ENCODE measurements around the gene RIPOR2.
A peak's percentile ranks its signal among the peaks of the same experiment; 100 is the strongest.

RIPOR2 gene, protein sequence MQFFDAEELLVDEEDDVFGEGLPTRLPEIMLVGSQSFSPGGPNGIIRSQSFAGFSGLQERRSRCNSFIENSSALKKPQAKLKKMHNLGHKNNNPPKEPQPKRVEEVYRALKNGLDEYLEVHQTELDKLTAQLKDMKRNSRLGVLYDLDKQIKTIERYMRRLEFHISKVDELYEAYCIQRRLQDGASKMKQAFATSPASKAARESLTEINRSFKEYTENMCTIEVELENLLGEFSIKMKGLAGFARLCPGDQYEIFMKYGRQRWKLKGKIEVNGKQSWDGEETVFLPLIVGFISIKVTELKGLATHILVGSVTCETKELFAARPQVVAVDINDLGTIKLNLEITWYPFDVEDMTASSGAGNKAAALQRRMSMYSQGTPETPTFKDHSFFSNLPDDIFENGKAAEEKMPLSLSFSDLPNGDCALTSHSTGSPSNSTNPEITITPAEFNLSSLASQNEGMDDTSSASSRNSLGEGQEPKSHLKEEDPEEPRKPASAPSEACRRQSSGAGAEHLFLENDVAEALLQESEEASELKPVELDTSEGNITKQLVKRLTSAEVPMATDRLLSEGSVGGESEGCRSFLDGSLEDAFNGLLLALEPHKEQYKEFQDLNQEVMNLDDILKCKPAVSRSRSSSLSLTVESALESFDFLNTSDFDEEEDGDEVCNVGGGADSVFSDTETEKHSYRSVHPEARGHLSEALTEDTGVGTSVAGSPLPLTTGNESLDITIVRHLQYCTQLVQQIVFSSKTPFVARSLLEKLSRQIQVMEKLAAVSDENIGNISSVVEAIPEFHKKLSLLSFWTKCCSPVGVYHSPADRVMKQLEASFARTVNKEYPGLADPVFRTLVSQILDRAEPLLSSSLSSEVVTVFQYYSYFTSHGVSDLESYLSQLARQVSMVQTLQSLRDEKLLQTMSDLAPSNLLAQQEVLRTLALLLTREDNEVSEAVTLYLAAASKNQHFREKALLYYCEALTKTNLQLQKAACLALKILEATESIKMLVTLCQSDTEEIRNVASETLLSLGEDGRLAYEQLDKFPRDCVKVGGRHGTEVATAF

DNA sequence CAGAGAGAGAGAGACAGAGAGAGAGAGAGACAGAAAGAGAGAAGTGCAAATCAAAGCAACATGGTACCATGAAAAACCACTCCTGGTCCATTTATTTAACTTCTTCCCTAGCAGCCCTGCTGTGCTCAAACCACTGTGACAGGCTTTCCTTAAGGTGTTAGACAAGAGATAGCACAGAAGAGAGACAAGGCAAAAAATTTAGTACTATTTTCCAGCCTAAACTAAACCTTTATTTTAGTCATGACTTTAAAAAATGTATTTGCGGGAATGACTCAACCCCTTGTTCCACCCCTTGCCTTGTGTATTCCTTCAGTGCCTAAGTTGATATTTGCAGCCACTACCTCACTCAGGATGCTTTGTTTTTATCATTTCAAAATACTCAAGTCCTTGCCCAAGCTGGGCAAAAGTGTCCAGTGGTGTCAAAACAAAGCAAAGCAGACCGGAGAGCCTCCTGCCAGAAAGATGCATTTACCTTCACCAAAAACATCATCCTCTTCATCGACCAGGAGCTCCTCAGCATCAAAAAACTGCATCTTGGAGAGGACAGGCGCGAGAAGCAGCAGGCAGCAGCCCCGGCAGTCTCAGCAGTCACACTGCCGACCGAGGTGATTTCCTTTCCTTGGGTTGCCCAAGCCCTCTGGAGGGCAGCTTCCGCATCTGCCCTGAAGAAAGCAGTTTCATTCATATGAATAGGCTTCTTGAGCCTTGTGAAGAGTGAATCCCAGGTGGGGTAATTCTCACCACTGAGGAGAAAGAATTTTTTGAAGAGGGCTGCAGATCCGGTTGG is at the start of gene RIPOR2:
RIPOR2 (minus strand) TSS at position 595 of the 787 bp plus-strand sequence; CDS start at position 533, 62 bp downstream.
- TF ChIP-seq, protein P1, sequence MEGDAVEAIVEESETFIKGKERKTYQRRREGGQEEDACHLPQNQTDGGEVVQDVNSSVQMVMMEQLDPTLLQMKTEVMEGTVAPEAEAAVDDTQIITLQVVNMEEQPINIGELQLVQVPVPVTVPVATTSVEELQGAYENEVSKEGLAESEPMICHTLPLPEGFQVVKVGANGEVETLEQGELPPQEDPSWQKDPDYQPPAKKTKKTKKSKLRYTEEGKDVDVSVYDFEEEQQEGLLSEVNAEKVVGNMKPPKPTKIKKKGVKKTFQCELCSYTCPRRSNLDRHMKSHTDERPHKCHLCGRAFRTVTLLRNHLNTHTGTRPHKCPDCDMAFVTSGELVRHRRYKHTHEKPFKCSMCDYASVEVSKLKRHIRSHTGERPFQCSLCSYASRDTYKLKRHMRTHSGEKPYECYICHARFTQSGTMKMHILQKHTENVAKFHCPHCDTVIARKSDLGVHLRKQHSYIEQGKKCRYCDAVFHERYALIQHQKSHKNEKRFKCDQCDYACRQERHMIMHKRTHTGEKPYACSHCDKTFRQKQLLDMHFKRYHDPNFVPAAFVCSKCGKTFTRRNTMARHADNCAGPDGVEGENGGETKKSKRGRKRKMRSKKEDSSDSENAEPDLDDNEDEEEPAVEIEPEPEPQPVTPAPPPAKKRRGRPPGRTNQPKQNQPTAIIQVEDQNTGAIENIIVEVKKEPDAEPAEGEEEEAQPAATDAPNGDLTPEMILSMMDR (IDR thresholded peaks at IDR 0.05; ENCODE audit: unreplicated experiment in 3 of 3), result peak in 1 of 3 experiments; percentile 18

DNA sequence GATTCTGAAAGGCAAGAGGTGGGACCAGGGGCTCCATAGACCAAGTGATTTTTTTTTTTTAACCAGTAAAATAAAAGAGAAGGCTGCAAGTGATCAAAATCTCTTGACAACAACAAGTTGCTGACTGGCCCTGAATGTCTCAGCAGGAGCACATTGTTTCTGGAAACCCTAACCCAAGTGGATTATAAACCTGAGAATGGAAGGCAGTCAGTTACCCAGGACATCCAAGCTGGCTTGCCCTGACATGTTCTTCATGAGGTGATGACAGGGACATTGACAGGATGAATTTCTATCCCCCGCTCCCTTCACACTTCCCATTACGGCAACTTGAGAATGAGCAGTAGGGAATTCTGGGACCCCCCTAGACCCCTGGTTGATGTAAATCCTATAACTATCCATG is 49.6 kb upstream of the RIPOR2 start:
- peaks cover 19% of the 10 kb centered on the region for H3K4me1 Mint-ChIP-seq
- TF ChIP-seq, protein P1 (IDR thresholded peaks at IDR 0.05; ENCODE audit: unreplicated experiment in 3 of 3), result no peak
- peaks cover 12% of the 10 kb centered on the region for H3K9me3 Mint-ChIP-seq
- H3K27ac Mint-ChIP-seq, result no peak overlapping the region
- no peak overlapping the region for H3K4me3 Mint-ChIP-seq
- H3K36me3 Mint-ChIP-seq (ENCODE audit: low read depth), result no peaks in the 10 kb centered on the region
- no peaks in the 10 kb centered on the region for H3K27me3 Mint-ChIP-seq (ENCODE audit: low read depth)

More for the DNA sequence above, at the start of gene RIPOR2:
- H3K4me3 Mint-ChIP-seq, result no peak within 1 kb of the TSS
- peaks cover 32% of the 10 kb centered on the region for H3K4me1 Mint-ChIP-seq
- no peak within 1 kb of the TSS for H3K27ac Mint-ChIP-seq
- H3K9me3 Mint-ChIP-seq, result no peaks in the 10 kb centered on the region
- H3K36me3 Mint-ChIP-seq (ENCODE audit: low read depth), result no peaks in the 10 kb centered on the region
- H3K27me3 Mint-ChIP-seq (ENCODE audit: low read depth), result peaks cover 6% of the 10 kb centered on the region

DNA sequence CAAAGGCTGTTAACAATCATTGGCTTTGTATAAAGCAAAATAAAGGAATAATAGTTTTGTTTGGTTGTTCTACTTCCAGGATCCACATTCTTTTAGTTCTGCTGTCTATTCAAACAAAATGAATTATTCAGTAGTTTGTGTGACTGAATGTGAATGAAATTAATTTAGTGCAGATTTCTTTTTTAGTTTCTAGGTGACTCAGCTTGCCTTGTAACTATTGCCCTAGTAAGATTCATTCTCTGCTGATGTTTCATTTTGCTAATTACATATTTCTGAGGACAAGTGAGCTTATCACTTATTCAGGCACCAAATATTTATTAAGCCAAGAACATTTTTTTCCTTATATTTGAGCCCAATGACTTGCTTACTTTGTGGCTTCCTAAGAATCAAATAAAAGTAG is 46.5 kb upstream of the RIPOR2 start:
- peak overlapping the region in 1 of 3 experiments; percentile 28 for H3K27ac Mint-ChIP-seq
- H3K4me1 Mint-ChIP-seq, result peaks cover 30% of the 10 kb centered on the region
- H3K27me3 Mint-ChIP-seq (ENCODE audit: low read depth), result no peaks in the 10 kb centered on the region
- TF ChIP-seq, protein P1 (IDR thresholded peaks at IDR 0.05; ENCODE audit: unreplicated experiment in 3 of 3), result no peak
- no peaks in the 10 kb centered on the region for H3K36me3 Mint-ChIP-seq (ENCODE audit: low read depth)
- peaks cover 3% of the 10 kb centered on the region for H3K9me3 Mint-ChIP-seq
- H3K4me3 Mint-ChIP-seq, result no peak overlapping the region

DNA sequence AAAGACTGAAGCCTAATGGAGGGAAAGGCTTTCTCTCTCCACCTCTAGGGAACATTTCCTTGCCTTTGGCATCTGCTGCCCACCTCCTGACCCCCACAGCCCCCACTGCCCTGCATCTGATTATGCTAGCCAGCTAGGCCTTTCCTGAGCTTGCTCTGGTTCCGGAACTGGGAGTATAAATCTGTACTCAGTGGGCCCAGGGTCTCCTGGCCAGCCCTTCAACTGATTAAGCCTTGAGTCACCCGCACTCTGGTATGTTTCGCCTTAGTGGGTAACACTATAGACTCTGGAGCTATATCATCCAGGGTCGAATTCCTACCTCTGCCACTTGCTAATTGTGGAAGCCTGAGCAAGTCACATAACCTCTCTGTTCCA is 45.6 kb upstream of the RIPOR2 start:
- Mint-ChIP-seq H3K9me3 (no peaks in the 10 kb centered on the region), H3K27me3 (ENCODE audit: low read depth) (no peaks in the 10 kb centered on the region), H3K4me1 (peaks cover 30% of the 10 kb centered on the region), H3K36me3 (ENCODE audit: low read depth) (no peaks in the 10 kb centered on the region), H3K27ac (peak overlapping the region; percentile 35 to 88 (median 87)), H3K4me3 (no peak overlapping the region)
- TF ChIP-seq, protein P1 (IDR thresholded peaks at IDR 0.05; ENCODE audit: unreplicated experiment in 3 of 3), result no peak

DNA sequence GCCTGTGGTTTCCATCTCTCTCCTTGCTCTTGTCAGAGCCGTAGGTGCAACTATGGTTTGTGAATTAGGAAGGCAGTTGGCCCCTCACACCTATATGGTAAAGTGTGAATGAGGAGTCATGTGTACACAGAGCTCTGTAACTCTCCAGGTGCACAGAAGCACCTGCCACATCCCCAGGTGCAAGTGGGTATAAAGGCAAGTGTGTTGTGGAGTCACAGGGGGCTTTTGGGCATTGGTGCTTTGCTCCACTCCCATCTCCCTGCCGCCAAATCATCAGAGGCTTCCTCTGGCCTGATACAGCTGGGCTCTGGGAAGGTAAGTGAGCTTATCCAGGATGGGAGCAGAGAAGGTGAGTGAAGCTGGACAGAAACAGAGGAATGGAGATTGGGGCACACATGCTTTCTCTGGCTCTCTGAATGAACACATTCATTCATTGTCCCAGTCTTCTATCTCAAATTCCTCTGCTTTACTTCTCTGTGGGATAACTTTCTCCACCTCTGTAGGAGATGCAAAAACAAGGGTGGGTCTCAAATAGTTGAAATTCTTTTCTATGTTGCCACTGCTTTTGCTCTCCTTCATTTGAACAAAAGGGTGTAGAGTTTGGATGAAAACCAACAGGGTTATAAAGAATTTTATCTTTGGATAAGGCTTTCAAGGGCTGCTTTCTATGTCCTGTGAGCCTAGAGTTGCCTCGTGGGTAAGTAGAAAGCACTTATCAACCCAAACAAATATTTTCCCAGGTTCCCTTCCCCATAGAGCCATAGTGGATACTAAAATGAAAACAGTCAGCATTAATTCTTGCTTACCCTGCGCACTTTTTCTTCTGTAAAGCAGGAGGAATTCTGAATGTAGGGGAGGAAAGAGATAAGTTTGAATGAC is 45.0 kb upstream of the RIPOR2 start:
- H3K27me3 Mint-ChIP-seq (ENCODE audit: low read depth), result no peaks in the 10 kb centered on the region
- TF ChIP-seq, protein P1 (IDR thresholded peaks at IDR 0.05; ENCODE audit: unreplicated experiment in 3 of 3), result no peak
- H3K9me3 Mint-ChIP-seq, result no peaks in the 10 kb centered on the region
- H3K36me3 Mint-ChIP-seq (ENCODE audit: low read depth), result no peaks in the 10 kb centered on the region
- no peak overlapping the region for H3K4me3 Mint-ChIP-seq
- peak overlapping the region; percentile 35 to 88 (median 87) for H3K27ac Mint-ChIP-seq
- H3K4me1 Mint-ChIP-seq, result peaks cover 30% of the 10 kb centered on the region

All from nephron (organoid).